IPS DF 4.7 (cell line): ENCODE data around the gene KIF26A.

Source experiments
- DNase-seq: peaks from one replicate; pipeline ENCODE4 v3.0.0-alpha.2; 2013; ENCODE audit warnings: low spot score; ENCODE audit errors: extremely low read depth

The KIF26A gene

DNA sequence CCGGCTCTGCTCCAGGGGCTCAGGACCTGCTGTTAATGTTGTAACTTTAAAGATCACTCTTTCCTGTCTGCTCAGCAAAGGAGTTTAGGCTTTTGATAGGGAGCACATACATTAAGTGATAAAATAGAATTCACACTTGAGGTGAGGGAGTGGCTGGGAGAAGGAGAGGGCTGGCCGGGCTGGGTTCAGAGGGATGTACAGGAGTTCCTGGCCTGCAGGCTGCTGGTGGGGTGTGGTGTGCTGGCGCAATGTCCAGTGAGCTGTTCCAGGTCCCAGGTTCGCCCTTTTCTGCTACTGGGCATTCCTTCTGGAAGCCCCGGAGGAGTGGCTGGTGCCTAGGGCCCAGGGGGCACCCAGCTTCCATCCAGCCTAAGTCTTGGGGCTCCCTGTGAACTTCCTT lies 17.8 kb downstream of the KIF26A start:
- DNase-seq, result no peak

DNA sequence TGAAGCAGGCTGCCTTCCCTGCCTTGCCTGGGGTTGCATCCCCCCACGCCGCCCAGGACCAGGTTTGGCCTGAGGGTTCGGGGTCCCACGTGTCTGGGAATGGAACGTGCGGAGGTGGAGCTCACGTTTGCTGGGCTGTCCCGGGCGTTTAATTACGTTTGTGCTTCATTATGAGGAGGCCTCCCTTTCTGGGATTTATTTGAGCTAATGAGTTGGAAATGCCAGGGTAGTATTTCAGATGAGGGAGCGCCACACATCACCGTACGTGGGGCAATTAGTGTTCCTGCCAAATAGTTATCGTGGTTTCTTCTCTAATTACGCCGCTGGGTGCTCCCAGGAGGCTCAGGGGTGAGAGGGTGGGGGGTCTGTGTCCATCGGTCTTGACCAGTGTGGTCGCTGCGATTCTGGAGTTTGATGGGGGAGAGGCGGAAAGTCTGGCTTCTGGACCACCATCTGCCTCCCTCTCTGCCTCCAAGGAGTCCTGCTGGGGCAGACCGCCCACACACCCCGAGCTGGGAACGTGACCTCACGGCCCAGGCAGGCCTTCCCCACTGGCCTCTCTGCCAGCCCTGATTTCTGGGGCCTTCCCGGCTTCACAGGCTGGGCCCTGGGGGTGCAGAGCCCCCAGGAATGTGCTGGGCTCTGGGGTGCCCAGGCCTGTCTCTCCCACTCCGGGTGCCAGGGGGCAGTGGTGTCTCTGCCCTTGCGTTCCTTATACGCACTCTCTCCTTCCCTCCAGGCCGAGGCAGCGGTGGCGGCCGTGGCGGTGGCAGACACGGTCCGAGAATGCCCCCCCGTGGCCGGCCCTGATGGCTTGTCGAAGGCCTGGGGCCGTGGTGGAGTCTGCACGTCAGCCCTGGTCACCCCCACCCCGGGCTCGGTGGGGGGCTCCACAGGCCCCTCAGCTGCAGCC lies 18.9 kb downstream of the KIF26A start:
- DNase-seq, result no peak

DNA sequence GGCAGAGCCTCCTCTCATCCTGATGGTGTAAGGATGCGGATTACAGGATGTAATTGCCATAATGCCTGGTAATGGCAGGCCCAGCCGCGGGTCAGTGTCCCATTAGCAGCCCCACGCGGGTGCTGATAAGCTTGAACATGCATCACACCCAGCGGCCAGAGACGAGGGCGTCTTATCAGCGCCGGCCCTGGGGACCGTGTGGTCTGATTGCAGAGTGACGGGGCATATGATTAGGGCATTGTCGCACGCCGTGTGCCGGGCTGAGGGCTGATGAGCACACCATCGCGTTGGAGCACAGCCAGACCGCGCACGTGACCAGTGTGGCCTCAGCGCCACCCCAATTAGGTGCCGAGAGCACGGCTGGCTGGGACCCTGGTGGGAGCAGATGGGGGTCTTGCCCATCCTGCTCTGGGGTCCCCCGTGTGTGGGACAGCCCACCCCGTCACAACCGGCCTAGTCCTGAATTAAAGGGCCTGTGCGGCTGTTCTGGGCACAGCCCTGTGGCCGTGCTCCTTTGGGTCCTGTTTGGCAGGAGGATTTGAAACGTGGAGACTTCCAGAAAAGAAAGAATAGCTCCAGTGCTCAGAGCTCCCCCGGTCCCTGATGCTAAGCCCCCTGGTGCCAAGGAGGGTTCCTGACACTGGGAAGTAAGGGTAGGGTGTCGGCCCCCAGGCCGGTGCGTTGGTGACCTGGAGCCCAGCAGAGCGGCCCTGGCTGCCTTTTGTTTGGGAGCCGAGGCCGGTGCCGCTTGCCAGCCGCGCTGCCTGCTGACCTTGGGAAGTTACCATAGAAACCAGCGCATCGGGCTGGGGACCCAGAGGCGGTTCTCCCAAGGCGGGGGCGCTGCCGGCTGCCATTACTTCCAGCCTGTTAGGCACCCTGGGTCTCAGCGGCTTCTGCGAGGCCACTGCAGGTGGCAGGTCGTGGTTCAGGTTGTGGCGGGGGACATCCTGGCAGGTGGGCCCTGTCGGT lies 20.7 kb downstream of the KIF26A start:
- no peak for DNase-seq

DNA sequence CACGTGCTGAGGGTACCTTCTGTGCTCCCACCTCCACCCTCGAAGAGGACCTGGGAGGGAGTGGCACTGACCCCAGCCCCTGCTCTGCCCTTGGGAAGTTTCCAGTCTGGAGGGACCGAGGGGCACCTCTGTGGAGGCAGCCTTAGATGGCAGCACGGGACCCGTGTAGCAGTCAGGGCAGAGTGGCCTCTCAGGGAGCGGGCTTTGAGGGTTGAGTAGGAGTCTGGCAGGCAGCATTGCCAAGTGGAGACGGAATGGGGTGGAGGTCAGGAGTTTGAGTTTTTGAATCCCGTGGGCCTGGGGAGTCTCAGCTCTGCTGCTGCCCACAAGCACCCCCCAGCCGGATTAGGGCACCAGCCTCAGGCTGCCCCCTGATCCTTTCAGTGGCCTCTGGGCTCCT lies 21.6 kb downstream of the KIF26A start:
- DNase-seq, result no peak

DNA sequence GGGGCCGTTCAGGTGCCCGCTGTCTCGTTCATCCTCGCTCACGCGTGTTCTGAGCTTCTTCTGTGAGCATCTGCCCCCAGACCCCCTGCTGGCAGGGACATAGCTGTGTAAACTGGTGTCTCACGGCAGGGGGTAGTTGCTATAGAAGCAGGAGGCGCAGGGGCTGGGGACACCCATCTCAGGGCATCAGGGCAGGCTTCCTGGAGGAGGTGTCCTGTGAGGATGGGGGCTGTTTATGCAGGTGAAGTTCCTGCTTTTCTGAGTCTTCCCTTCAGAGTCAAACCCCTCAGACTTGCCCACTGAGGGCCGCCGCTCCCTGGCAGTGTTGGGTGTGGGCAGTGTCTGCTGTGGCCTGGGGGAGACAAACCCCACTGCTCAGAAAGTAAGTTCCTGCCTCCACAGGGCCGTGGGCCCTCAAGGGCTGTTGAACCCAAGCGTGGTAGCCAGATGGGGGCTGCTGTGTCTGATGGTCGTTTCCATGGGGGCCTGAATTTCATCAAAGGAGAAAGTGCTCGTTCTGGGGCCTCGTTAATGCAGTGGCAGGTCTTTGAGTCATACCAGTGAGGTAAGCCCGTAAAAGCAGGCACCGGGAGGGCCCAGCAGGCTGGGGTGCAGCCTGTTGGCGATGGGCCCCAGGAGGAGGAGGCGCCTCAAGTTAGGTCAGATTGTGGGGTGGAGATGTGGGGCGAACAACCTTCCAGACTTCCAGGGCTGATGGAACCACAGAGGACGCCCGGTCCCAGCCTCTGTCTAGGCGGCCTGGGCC lies 23.4 kb downstream of the KIF26A start:
- no peak for DNase-seq

GRCh38 chr14:104162495-104162894 lies 24.1 kb downstream of the KIF26A start:
- no peak for DNase-seq

- no peak for DNase-seq
Observed at GRCh38 chr14:104163541-104163940, 25.2 kb downstream of the KIF26A start.

DNA sequence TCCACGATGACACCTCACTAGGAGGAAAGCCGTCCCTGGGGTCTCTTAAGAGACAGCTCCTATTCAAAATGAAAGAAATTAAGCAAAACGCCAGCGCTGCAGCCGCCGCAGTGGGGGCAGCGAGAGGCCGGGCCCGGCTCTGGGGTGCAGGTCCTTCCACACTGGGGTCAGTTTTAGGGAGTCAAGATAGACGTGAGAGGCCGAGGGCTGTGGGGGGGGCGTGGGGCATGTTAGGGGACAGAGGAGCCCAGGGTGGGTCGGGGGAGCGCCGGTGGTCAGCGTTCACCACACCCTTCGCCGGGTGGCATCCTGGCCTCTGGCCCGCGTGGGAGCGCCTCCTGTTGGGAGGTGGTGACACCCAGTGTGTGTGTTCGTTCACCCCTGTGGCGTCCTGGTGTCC lies 25.7 kb downstream of the KIF26A start:
- no peak for DNase-seq

DNA sequence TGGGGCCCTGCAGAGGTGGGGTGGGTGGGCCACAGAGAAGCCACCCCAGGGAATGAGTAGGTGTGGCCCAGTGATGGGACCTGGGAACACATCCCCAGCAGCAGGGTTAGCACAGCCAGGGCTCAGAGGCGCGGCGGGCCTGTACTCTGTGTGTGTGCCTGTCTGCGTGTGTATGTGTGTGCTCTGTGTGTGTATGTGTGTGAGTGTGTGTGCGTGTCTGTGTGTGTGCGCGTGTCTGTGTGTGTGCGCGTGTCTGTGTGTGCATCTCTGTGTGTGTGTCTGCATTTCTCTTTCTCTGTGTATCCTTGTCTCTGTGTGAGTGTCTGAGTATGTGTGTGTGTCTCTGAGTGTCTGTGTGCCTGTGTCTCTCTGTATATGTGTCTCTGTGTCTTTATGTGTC lies 26.1 kb downstream of the KIF26A start:
- DNase-seq, result no peak

DNA sequence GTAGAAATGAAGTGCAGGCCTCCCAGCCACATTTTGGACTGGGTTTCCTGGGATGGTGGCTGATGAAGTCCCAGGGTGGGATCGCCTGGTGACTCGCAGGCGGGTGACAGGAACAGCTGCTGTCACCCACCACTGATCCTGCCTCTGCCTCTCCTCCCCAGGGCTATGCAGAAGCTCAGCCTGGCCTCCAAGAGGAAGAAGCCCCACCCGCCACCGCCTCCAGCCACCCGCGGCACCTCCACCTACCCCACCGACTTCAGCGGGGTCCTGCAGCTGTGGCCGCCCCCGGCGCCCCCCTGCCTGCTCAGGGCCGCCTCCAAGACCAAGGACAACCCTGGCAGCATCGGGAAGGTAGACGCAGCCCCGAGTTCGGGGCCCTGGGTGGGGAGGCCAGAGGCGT lies 28.3 kb downstream of the KIF26A start:
- no peak for DNase-seq

GRCh38 chr14:104168603-104169002 lies 30.2 kb downstream of the KIF26A start:
- no peak for DNase-seq

DNA sequence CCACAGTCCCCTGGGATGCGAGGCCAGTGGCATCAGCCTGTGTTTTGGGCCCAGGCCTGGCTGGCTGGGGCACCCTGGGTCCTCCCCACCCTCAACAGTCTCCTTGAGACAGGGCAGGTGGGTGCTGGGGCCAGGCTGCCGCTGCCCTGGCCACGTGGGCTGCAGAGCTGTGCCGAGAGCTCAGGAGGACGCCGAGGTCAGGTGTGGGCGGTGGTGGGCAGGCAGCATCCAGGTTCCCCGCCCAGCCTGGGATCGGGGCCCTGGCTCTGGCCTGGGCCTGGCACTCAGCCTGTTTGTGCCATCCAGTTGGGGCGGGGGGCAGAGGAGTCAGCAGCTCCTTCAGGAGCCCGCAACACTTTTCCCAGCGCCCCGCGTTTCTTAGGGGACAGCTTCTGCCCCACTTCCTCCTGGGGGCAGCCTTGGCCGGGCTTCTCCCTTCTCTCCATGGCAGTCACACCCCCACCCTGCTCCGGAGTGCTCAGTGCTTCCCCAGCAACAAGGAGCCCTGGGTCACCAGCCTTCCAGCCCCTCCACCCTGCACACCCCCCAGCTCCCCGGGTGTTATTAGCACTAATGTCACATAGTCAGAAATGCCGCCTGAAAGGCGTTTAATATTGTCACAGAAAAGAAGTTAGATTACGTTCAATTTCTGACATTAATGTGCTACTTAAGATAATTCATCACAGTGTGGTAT lies 30.8 kb downstream of the KIF26A start:
- DNase-seq, result no peak

DNA sequence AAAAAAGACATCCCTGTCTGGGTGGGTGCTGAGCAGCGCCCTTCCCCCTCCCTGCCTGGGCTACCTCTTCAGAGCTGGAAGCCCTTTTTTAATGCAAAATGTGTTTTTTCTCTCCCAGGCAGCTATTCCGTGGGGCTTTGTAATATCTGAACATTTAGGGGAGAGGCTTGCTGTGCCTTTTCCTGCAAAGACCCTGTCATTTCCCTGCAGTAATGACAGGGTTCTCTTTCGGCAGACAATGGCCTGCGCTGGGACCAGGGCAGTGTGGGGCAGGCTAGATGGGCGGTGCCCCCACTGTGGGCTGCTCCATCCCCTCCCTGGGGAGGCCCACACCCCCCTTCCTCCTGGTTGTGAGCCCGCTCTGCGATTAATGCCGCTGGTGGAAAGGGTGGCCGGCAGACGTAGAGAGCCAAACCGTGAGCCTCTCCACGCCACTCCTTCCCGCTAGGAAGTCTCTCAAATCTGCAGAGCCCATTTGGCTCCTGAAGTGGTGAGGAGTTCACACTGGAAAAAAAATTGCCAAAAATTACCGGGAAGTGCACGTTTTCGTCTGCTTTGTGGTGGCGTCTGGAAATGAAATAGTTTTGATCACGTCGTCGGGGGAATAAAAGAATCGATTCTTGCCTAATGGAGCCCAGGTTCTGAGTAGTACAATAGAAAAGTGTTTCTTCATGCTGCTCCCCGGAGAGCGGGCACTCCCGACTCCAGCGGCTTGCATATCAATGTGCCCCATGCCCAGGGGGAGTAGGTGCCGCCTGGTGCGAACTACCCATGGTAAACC lies 31.5 kb downstream of the KIF26A start:
- no peak for DNase-seq

DNA sequence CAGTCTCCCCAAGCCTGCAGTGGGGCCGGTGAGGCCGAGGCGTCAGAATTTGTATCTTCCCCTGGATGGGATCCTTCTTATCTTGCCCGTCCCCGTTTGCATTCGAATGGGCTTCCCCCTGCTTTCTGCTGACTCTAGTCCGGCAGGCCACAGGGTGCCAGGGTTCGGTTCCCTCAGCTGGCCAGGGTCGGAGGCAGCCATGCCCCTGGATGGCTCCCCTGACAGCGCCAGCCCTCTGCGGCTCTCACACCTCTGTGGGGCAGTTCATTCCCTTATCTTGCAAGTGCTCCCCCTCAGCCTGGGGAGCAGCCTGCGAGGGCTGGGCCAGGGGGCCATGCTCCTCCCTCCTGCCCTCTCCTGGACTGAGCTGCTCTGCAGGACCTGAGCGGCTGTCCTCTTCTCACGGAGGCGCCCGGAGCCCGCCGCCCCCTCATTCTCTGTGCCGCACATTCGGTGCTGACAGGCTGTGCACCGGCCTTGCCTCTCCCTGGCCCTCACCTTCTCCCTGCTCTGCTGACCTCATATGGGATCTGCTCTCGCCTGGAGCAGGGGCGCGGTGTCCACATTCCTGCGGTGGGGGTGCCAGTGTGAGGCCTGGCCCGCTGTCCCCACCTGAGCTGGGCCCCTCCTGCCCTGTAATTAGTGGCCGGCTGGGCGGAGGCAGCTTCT lies 32.8 kb downstream of the KIF26A start:
- no peak for DNase-seq

GRCh38 chr14:104171895-104172294 lies 33.5 kb downstream of the KIF26A start:
- DNase-seq, result no peak

- DNase-seq, result no peak
Observed at GRCh38 chr14:104172349-104172748, 34.0 kb downstream of the KIF26A start.

DNA sequence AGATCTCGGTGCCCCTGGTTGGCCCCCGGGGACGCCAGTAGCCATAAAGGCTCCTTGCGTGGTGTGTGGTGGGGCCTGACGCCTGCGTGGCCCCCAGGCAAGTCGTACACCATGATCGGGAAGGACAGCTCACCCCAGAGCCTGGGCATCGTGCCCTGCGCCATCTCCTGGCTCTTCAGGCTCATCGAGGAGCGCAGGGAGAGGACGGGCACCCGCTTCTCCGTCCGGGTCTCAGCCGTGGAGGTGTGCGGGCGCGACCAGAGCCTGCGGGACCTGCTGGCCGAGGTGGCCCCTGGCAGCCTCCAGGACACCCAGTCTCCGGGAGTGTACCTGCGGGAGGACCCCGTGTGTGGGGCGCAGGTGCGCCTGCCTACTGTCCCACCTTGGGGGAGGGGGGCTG lies 34.5 kb downstream of the KIF26A start:
- DNase-seq, result no peak

GRCh38 chr14:104174051-104174450 lies 35.7 kb downstream of the KIF26A start:
- DNase-seq, result no peak

- no peak for DNase-seq
Observed at GRCh38 chr14:104175041-104175440, 36.7 kb downstream of the KIF26A start.

DNA sequence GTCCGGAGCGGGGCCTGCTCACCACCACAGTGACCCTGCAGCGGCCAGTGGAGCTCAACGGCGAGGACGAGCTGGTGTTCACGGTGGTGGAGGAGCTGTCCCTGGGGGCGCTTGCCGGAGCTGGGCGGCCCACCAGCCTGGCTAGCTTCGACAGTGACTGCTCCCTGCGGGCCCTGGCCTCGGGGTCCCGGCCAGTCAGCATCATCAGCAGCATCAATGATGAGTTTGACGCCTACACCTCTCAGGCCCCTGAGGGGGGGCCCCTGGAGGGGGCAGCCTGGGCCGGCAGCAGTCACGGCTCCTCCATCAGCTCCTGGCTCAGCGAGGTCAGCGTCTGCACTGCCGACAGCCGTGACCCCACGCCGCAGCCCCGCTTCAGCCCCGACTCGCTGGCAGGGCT lies 37.4 kb downstream of the KIF26A start:
- no peak for DNase-seq
